SK-N-SH treated with all-trans-retinoic acid at 6 μM for 48 hours (cell line): ENCODE data around the gene ARAP2.

Experiments
- ATAC-seq: fragments of 200-7000 bp; cut with Tn5 transposase; 3 replicates; pipeline ENCODE4 v1.9.1; 2020; ENCODE audit warnings: mild to moderate bottlenecking, moderate library complexity
- ARNTL ChIP-seq: fragments of 450-650 bp; formaldehyde crosslinking; IDR thresholded peaks from 2 replicates; pipeline ENCODE4 v1.5.0; 2020; ENCODE audit warnings: low read depth, mild to moderate bottlenecking, moderate library complexity, borderline replicate concordance
- BACH2 ChIP-seq: fragments of 250-450 bp; sonication (Bioruptor Pico); IDR thresholded peaks from 2 replicates; pipeline ENCODE4 v1.9.0; 2021; ENCODE audit warnings: mild to moderate bottlenecking, borderline replicate concordance
- CREB5 ChIP-seq: fragments of 250-450 bp; sonication (Bioruptor Pico); IDR thresholded peaks from 2 replicates; pipeline ENCODE4 v1.5.1; 2020; ENCODE audit warnings: low read depth, mild to moderate bottlenecking, moderate library complexity
- CSDC2 ChIP-seq: fragments of 250-450 bp; sonication (Bioruptor Pico); IDR thresholded peaks from 2 replicates; pipeline ENCODE4 v1.5.0; 2020; ENCODE audit warnings: mild to moderate bottlenecking, moderate library complexity
- CSRNP3 ChIP-seq: fragments of 250-450 bp; sonication (Bioruptor Pico); IDR thresholded peaks from 2 replicates; pipeline ENCODE4 v1.5.1; 2021; ENCODE audit warnings: mild to moderate bottlenecking, moderate library complexity
- ESRRG ChIP-seq: fragments of 250-450 bp; sonication (Bioruptor Pico); IDR thresholded peaks from 2 replicates; pipeline ENCODE4 v1.6.1; 2021; ENCODE audit warnings: mild to moderate bottlenecking
- GLIS3 ChIP-seq: fragments of 250-450 bp; sonication (Bioruptor Pico); IDR thresholded peaks from 2 replicates; pipeline ENCODE4 v1.5.0; 2020; ENCODE audit warnings: mild to moderate bottlenecking, moderate library complexity
- ISL1 ChIP-seq: fragments of 250-450 bp; sonication (Bioruptor Pico); IDR thresholded peaks from 2 replicates; pipeline ENCODE4 v2.1.2; 2022; ENCODE audit warnings: mild to moderate bottlenecking, moderate library complexity
- OSR1 ChIP-seq: fragments of 250-450 bp; sonication (Bioruptor Pico); IDR thresholded peaks from 2 replicates; pipeline ENCODE4 v1.8.0; 2022; ENCODE audit warnings: moderate library complexity, mild to moderate bottlenecking, inconsistent platforms
- POU6F1 ChIP-seq: fragments of 250-450 bp; sonication (Bioruptor Pico); IDR thresholded peaks from 2 replicates; pipeline ENCODE4 v1.8.0; 2021; ENCODE audit warnings: low read depth, mild to moderate bottlenecking, moderate library complexity, borderline replicate concordance
- PPARA ChIP-seq: fragments of 250-450 bp; sonication (Bioruptor Pico); IDR thresholded peaks from 2 replicates; pipeline ENCODE4 v1.5.0; 2020; ENCODE audit warnings: mild to moderate bottlenecking, borderline replicate concordance
- RARB ChIP-seq: fragments of 250-450 bp; sonication (Bioruptor Pico); IDR thresholded peaks from 2 replicates; pipeline ENCODE4 v1.8.0; 2021; ENCODE audit warnings: mild to moderate bottlenecking, moderate library complexity
- SNAI2 ChIP-seq: fragments of 250-450 bp; sonication (Bioruptor Pico); IDR thresholded peaks from 2 replicates; pipeline ENCODE4 v1.5.0; 2020; ENCODE audit warnings: mild to moderate bottlenecking, moderate library complexity
- TOX ChIP-seq: fragments of 250-450 bp; sonication (Bioruptor Pico); IDR thresholded peaks from 2 replicates; pipeline ENCODE4 v1.8.0; 2021; ENCODE audit warnings: mild to moderate bottlenecking, moderate library complexity, borderline replicate concordance
- ZC3H10 ChIP-seq: fragments of 250-450 bp; sonication (Bioruptor Pico); IDR thresholded peaks from 2 replicates; pipeline ENCODE4 v1.5.1; 2021; ENCODE audit warnings: mild to moderate bottlenecking, moderate library complexity
- ZFP3 ChIP-seq: fragments of 250-450 bp; sonication (Bioruptor Pico); IDR thresholded peaks from 2 replicates; pipeline ENCODE4 v1.5.0; 2020; ENCODE audit warnings: mild to moderate bottlenecking, moderate library complexity
- ZFP30 ChIP-seq: fragments of 450-650 bp; formaldehyde crosslinking; IDR thresholded peaks from 2 replicates; pipeline ENCODE4 v1.5.0; 2022; ENCODE audit warnings: mild to moderate bottlenecking, moderate library complexity
- ZNF565 ChIP-seq: fragments of 450-650 bp; formaldehyde crosslinking; conservative IDR thresholded peaks from 2 replicates; pipeline ENCODE4 v1.5.0; 2020; ENCODE audit warnings: low read depth, mild to moderate bottlenecking, moderate library complexity
- ZNF8 ChIP-seq: fragments of 450-650 bp; formaldehyde crosslinking; IDR thresholded peaks from 2 replicates; pipeline ENCODE4 v1.5.0; 2020; ENCODE audit warnings: mild to moderate bottlenecking, moderate library complexity

ARAP2 gene

GRCh38 chr4:36267486-36268268 is 23.4 kb upstream of the ARAP2 start:
- no peak for ATAC-seq
- no peak for TF ChIP-seq ZNF565 (CRISPR knock-in tag)
- TF ChIP-seq TOX (CRISPR knock-in tag), result no peak

GRCh38 chr4:36264207-36264826 is 20.0 kb upstream of the ARAP2 start:
- TF ChIP-seq ZFP3 (CRISPR knock-in tag) (no peak), CREB5 (CRISPR knock-in tag) (no peak), RARB (no peak), POU6F1 (no peak), ESRRG (no peak), ZFP30 (CRISPR knock-in tag) (no peak), PPARA (CRISPR knock-in tag) (no peak), GLIS3 (CRISPR knock-in tag) (no peak), TOX (CRISPR knock-in tag) (no peak), ZNF565 (CRISPR knock-in tag) (no peak), ZC3H10 (CRISPR knock-in tag) (no peak), ISL1 (CRISPR knock-in tag) (no peak), CSDC2 (no peak), SNAI2 (CRISPR knock-in tag) (no peak)
- no peak for ATAC-seq

GRCh38 chr4:36260731-36261130 is 16.4 kb upstream of the ARAP2 start:
- no peak for ATAC-seq
- TF ChIP-seq ESRRG, result no peak
- TF ChIP-seq ZNF565 (CRISPR knock-in tag), result no peak
- TF ChIP-seq ZFP3 (CRISPR knock-in tag), result no peak
- TF ChIP-seq SNAI2 (CRISPR knock-in tag), result no peak
- TF ChIP-seq ZNF8 (CRISPR knock-in tag), result no peak
- no peak for TF ChIP-seq CSRNP3
- TF ChIP-seq ISL1 (CRISPR knock-in tag), result no peak
- no peak for TF ChIP-seq CSDC2
- no peak for TF ChIP-seq POU6F1
- no peak for TF ChIP-seq BACH2
- TF ChIP-seq ARNTL (CRISPR knock-in tag), result no peak
- TF ChIP-seq PPARA (CRISPR knock-in tag), result no peak
- no peak for TF ChIP-seq CREB5 (CRISPR knock-in tag)

- ATAC-seq, result no peak
- TF ChIP-seq OSR1 (CRISPR knock-in tag), result no peak
- TF ChIP-seq ZC3H10 (CRISPR knock-in tag), result no peak
- TF ChIP-seq SNAI2 (CRISPR knock-in tag), result no peak
- TF ChIP-seq ESRRG, result no peak
- TF ChIP-seq GLIS3 (CRISPR knock-in tag), result no peak
- TF ChIP-seq CREB5 (CRISPR knock-in tag), result no peak
- TF ChIP-seq ZFP30 (CRISPR knock-in tag), result no peak
- no peak for TF ChIP-seq ARNTL (CRISPR knock-in tag)
Observed at GRCh38 chr4:36256398-36256891, 12.1 kb upstream of the ARAP2 start.
